ENCODE data around the gene CLSTN1. TPM values are rescaled to one million over a fixed set of nuclear protein-coding genes. Genes with fewer than 3 reads are reported as not detected.
"Not testable (repeated sequence)": the region's sequence is repeated elsewhere in the genome, so short reads cannot be mapped to it uniquely, and the experiment has no call there.

Gene CLSTN1
- total RNA-seq, 3 donors from 2014 or later, result 166 to 275 (median 224) TPM

- intact Hi-C loops (cut with DNase I, micrococcal nuclease), result no loop called here
- DNase-seq, result no peak
- ATAC-seq, result no peak
- no peak for TF ChIP-seq CTCF (IDR thresholded peaks at IDR 0.05)
- Histone ChIP-seq H3K4me1 (ENCODE audit: low read depth) (no peaks in the 10 kb centered on the region), H3K36me3 (ENCODE audit: low read depth) (no peaks in the 10 kb centered on the region), H3K9me3 (no peaks in the 10 kb centered on the region), H3K4me3 (no peak overlapping the region)
These were observed 109.5 kb downstream of the CLSTN1 start for GRCh38 chr1:9714257-9714718.

GRCh38 chr1:9712767-9713166, 111.0 kb downstream of the CLSTN1 start:
- intact Hi-C loops (cut with DNase I, micrococcal nuclease); H3K4me3 ChIP-seq; H3K36me3 ChIP-seq (ENCODE audit: low read depth); ATAC-seq; H3K9me3 ChIP-seq; DNase-seq; H3K4me1 ChIP-seq (ENCODE audit: low read depth): not testable (repeated sequence)

- H3K36me3 ChIP-seq (ENCODE audit: low read depth), result no peaks in the 10 kb centered on the region
- ATAC-seq, result no peak
- intact Hi-C loops (cut with DNase I, micrococcal nuclease), result no loop called here
These were observed 112.2 kb downstream of the CLSTN1 start for GRCh38 chr1:9711466-9712020.

GRCh38 chr1:9710037-9710436, 113.7 kb downstream of the CLSTN1 start:
- TF ChIP-seq CTCF (IDR thresholded peaks at IDR 0.05), result no peak
- H3K4me1 ChIP-seq (ENCODE audit: low read depth), result no peaks in the 10 kb centered on the region
- DNase-seq (no peak), ATAC-seq (no peak)
- no peaks in the 10 kb centered on the region for H3K9me3 ChIP-seq
- intact Hi-C loops (cut with DNase I, micrococcal nuclease), result no loop called here
- H3K4me3 ChIP-seq, result no peak overlapping the region
- no peaks in the 10 kb centered on the region for H3K36me3 ChIP-seq (ENCODE audit: low read depth)

More at GRCh38 chr1:9711466-9712020, 112.2 kb downstream of the CLSTN1 start:
- TF ChIP-seq CTCF (IDR thresholded peaks at IDR 0.05), result no peak
- H3K4me1 ChIP-seq (ENCODE audit: low read depth), result no peaks in the 10 kb centered on the region
- DNase-seq, result no peak
- no peaks in the 10 kb centered on the region for H3K9me3 ChIP-seq
- no peak overlapping the region for H3K4me3 ChIP-seq

GRCh38 chr1:9706178-9706577, 117.6 kb downstream of the CLSTN1 start:
- ATAC-seq (no peak), DNase-seq (no peak)
- no peak overlapping the region for H3K4me3 ChIP-seq
- no peak for TF ChIP-seq CTCF (IDR thresholded peaks at IDR 0.05)
- H3K36me3 ChIP-seq (ENCODE audit: low read depth), result no peaks in the 10 kb centered on the region
- intact Hi-C loops (cut with DNase I, micrococcal nuclease), result no loop called here
- no peaks in the 10 kb centered on the region for H3K9me3 ChIP-seq
- H3K4me1 ChIP-seq (ENCODE audit: low read depth), result peaks cover 5% of the 10 kb centered on the region

- TF ChIP-seq CTCF (IDR thresholded peaks at IDR 0.05), result no peak
- intact Hi-C loops (cut with DNase I, micrococcal nuclease), result no loop called here
- ATAC-seq (no peak), DNase-seq (no peak)
- Histone ChIP-seq H3K9me3 (no peaks in the 10 kb centered on the region), H3K36me3 (ENCODE audit: low read depth) (no peaks in the 10 kb centered on the region), H3K4me1 (ENCODE audit: low read depth) (peaks cover 5% of the 10 kb centered on the region), H3K4me3 (no peak overlapping the region)
These were observed 118.2 kb downstream of the CLSTN1 start for GRCh38 chr1:9705337-9706093.
